DMS 273 (cell line): ENCODE measurements around the gene GNAQ.
"Not testable (repeated sequence)": the region's sequence is repeated elsewhere in the genome, so short reads cannot be mapped to it uniquely, and the experiment has no call there.

Experiments used
- DNase-seq: peaks from one replicate; lab custom pipeline; 2025; ENCODE audit not compliant: unreplicated experiment; lab: John Stamatoyannopoulos, UW

GNAQ gene

GRCh38 chr9:78031444-78031892 lies at the start of gene GNAQ:
GNAQ (minus strand) TSS chr9:78031811; CDS start chr9:78031235, 576 bp downstream.
- peak; percentile 88 for DNase-seq

GRCh38 chr9:78074385-78075291 lies 43.0 kb upstream of the GNAQ start:
- no peak for DNase-seq

- no peak for DNase-seq
These were observed 42.1 kb upstream of the GNAQ start for GRCh38 chr9:78073722-78074121.

- DNase-seq, result no peak
These were observed 41.1 kb upstream of the GNAQ start for GRCh38 chr9:78072586-78073199.

GRCh38 chr9:78070521-78070920 lies 38.9 kb upstream of the GNAQ start:
- no peak for DNase-seq

GRCh38 chr9:78064075-78064474 lies 32.5 kb upstream of the GNAQ start:
- DNase-seq, result peak; percentile 61

- no peak for DNase-seq
These were observed 31.1 kb upstream of the GNAQ start for GRCh38 chr9:78062710-78063109.

GRCh38 chr9:78054218-78054617 lies 22.6 kb upstream of the GNAQ start:
- not testable (repeated sequence) for DNase-seq

GRCh38 chr9:78053627-78054026 lies 22.0 kb upstream of the GNAQ start:
- no peak for DNase-seq

GRCh38 chr9:78050421-78050820 lies 18.8 kb upstream of the GNAQ start:
- DNase-seq, result no peak

- DNase-seq, result no peak
These were observed 17.9 kb upstream of the GNAQ start for GRCh38 chr9:78049484-78049883.

- DNase-seq, result no peak
These were observed 15.5 kb upstream of the GNAQ start for GRCh38 chr9:78047106-78047505.

GRCh38 chr9:78046112-78046511 lies 14.5 kb upstream of the GNAQ start:
- no peak for DNase-seq

- no peak for DNase-seq
These were observed 13.3 kb upstream of the GNAQ start for GRCh38 chr9:78044886-78045285.

- DNase-seq, result peak; percentile 17
These were observed 12.6 kb upstream of the GNAQ start for GRCh38 chr9:78044189-78044588.

GRCh38 chr9:78041971-78042370 lies 10.4 kb upstream of the GNAQ start:
- no peak for DNase-seq

- no peak for DNase-seq
These were observed 9.1 kb upstream of the GNAQ start for GRCh38 chr9:78040726-78041125.

- DNase-seq, result peak; percentile 2
These were observed 7.1 kb upstream of the GNAQ start for GRCh38 chr9:78038620-78039300.

GRCh38 chr9:78035383-78035993 lies 3.9 kb upstream of the GNAQ start:
- DNase-seq, result peak; percentile 86

GRCh38 chr9:78033870-78034269 lies 2.3 kb upstream of the GNAQ start:
- no peak for DNase-seq

- DNase-seq, result no peak
These were observed 1.3 kb upstream of the GNAQ start for GRCh38 chr9:78032730-78033457.
